Vagina (tissue), 2 donors: ENCODE measurements around the gene GPR158. TPM values are rescaled to one million over a fixed set of nuclear protein-coding genes. Genes with fewer than 3 reads are reported as not detected.

Experiments used
- DNase-seq, 2 donors: peaks; one replicate each; pipeline ENCODE4 v3.0.0-alpha.2; 2017; ENCODE audit errors: extremely low spot score in 2 of 2
- H3K27ac ChIP-seq: fragments of 200-600 bp; sonication (generic); one replicate; pipeline ENCODE4 v1.5.1; 2019
- H3K27me3 ChIP-seq: fragments of 200-600 bp; sonication (generic); one replicate; pipeline ENCODE4 v1.5.1; 2019
- H3K36me3 ChIP-seq, 2 donors: fragments of 200-600 bp; sonication (generic); one replicate each; pipeline ENCODE4 v1.5.1; 2017 to 2019
- H3K4me1 ChIP-seq: fragments of 200-600 bp; sonication (generic); one replicate; pipeline ENCODE4 v1.5.1; 2019
- H3K4me3 ChIP-seq, 2 donors: fragments of 200-600 bp; sonication (generic); 1 replicate in 1 of 2; 2 replicates in 1 of 2; pipeline ENCODE4 v1.5.1; 2016 to 2019
- H3K9me3 ChIP-seq: fragments of 200-600 bp; sonication (generic); one replicate; pipeline ENCODE4 v1.5.1; 2019
- POLR2A ChIP-seq, 2 donors: fragments of 450-650 bp; IDR thresholded peaks; one replicate each; pipeline ENCODE4 v1.6.1; 2017; ENCODE audit warnings: antibody characterized with exemption in 2 of 2, mild to moderate bottlenecking in 2 of 2, moderate library complexity in 2 of 2
- POLR2AphosphoS5 ChIP-seq, 2 donors: sonication (generic); formaldehyde crosslinking; IDR thresholded peaks; one replicate each; pipeline ENCODE4 v1.9.0; 2017; ENCODE audit warnings: antibody characterized with exemption in 2 of 2, mild to moderate bottlenecking in 2 of 2, low read depth in 1 of 2; ENCODE audit not compliant: insufficient read depth in 1 of 2
- intact Hi-C: fragments of 100-400 bp; cut with DNase I; formaldehyde crosslinking; loops from one replicate; pipeline ENCODE4 v1.15.1; 2023
- total RNA-seq: library from RNA; depleted of rRNA; stranded (reverse); fragments of >200 nt; gene quantifications from one replicate; pipeline ENCODE4 v1.2.3, GENCODE V29; 2016
- TF ChIP-seq, protein P1 (sequence below), 3 experiments: fragments of 450-650 bp in 2 of 3; fragments of 200-600 bp in 1 of 3; sonication (generic) in 1 of 3; IDR thresholded peaks; one replicate each; pipeline ENCODE4 v1.5.1; 2017 to 2019; ENCODE audit warnings: antibody characterized with exemption in 3 of 3, mild to moderate bottlenecking in 2 of 3, moderate library complexity in 2 of 3

GPR158 gene
- total RNA-seq, 1 donor from 2014 or later, result 0.49 TPM

DNA sequence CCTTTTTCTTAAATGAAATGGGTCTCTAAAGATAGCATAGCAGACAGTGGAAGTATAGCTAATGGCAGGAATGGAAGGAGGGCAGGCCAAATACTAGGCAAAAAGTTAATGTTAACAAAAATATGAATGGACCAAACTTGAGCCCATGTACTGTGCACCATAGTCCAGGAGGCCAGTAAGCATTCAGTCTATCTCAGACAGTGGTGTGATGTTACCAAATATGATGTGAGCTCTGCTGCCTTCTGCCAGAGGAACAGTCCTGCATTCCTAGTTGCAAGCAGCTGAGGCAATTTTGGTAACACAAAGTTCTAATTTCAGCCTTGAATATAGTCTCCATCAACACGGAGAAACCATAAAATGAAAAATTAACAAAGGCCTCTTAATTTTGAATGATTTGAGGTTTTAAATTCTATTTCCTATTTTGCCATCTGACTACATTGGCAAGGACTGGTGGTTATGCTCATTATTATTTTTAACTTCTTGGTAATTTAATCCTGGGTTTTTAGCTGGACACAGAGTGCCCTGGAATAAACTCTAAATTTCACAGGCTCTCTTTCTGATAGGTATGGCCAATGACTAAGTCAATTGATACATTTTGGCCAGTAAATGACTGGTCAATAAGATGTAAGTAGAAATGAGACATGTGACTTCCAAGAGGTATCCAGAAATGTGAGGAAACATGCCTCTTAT lies 442.2 kb downstream of the GPR158 start:
- intact Hi-C loops, result no loop called here
- TF ChIP-seq, protein P1, sequence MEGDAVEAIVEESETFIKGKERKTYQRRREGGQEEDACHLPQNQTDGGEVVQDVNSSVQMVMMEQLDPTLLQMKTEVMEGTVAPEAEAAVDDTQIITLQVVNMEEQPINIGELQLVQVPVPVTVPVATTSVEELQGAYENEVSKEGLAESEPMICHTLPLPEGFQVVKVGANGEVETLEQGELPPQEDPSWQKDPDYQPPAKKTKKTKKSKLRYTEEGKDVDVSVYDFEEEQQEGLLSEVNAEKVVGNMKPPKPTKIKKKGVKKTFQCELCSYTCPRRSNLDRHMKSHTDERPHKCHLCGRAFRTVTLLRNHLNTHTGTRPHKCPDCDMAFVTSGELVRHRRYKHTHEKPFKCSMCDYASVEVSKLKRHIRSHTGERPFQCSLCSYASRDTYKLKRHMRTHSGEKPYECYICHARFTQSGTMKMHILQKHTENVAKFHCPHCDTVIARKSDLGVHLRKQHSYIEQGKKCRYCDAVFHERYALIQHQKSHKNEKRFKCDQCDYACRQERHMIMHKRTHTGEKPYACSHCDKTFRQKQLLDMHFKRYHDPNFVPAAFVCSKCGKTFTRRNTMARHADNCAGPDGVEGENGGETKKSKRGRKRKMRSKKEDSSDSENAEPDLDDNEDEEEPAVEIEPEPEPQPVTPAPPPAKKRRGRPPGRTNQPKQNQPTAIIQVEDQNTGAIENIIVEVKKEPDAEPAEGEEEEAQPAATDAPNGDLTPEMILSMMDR (IDR thresholded peaks at IDR 0.05), result no peak
- TF ChIP-seq POLR2AphosphoS5 (IDR thresholded peaks at IDR 0.05; ENCODE audit: insufficient read depth in 1 of 2, low read depth in 1 of 2) (no peak), POLR2A (IDR thresholded peaks at IDR 0.05) (no peak)
- DNase-seq, result no peak
- Histone ChIP-seq H3K27ac (no peak overlapping the region), H3K36me3 (no peaks in the 10 kb centered on the region), H3K27me3 (no peaks in the 10 kb centered on the region), H3K4me1 (no peaks in the 10 kb centered on the region), H3K4me3 (no peak overlapping the region), H3K9me3 (no peaks in the 10 kb centered on the region)

DNA sequence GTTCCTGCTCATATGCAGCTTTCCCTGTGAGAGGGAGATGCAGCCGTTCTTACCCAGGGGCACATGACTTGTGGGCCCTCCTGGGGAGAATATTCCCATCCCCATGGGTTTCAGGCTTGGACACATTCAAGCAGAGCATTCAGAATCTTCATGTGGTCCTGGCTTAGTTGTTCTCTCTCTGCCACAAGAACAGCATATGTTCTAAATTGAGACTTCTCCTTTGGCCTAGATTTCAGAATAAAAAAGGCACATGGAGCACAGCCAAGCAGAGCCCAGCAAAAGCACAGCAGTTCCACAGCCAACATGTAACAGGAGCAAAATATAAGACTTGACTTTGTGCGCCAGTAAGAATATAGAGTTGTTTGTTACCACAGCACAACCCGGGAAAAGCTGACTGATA lies 452.8 kb downstream of the GPR158 start:
- Histone ChIP-seq H3K4me1 (no peaks in the 10 kb centered on the region), H3K9me3 (no peaks in the 10 kb centered on the region), H3K27me3 (no peaks in the 10 kb centered on the region), H3K27ac (no peak overlapping the region), H3K4me3 (no peak overlapping the region), H3K36me3 (no peaks in the 10 kb centered on the region)
- intact Hi-C loops, result no loop called here
- TF ChIP-seq POLR2A (IDR thresholded peaks at IDR 0.05) (no peak), POLR2AphosphoS5 (IDR thresholded peaks at IDR 0.05; ENCODE audit: insufficient read depth in 1 of 2, low read depth in 1 of 2) (no peak)
- TF ChIP-seq, protein P1 (IDR thresholded peaks at IDR 0.05), result no peak
- no peak for DNase-seq

DNA sequence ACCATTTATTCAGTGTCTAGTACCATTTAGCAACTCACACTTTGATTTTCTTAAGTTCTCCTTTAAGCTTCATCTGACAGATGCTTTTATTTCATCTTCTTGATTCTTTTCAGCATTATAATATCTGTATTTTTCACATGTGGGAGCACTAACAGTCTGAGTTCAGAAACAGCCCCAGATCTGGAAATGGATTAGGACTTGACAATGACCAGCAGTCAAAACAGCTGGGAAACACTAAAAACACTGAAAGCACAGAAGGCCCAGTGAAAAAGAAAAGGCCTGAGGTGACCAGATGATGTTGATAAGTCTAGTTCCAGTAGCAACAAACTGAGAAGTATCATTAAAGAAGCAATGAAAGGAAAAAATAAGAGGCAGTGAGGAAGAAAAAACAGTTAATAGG lies 454.5 kb downstream of the GPR158 start:
- no peaks in the 10 kb centered on the region for H3K27me3 ChIP-seq
- H3K4me3 ChIP-seq, result no peak overlapping the region
- H3K27ac ChIP-seq, result no peak overlapping the region
- intact Hi-C loops, result no loop called here
- no peaks in the 10 kb centered on the region for H3K36me3 ChIP-seq
- no peaks in the 10 kb centered on the region for H3K9me3 ChIP-seq
- DNase-seq, result no peak
- no peaks in the 10 kb centered on the region for H3K4me1 ChIP-seq
- TF ChIP-seq, protein P1 (IDR thresholded peaks at IDR 0.05), result no peak
- TF ChIP-seq POLR2AphosphoS5 (IDR thresholded peaks at IDR 0.05; ENCODE audit: insufficient read depth in 1 of 2, low read depth in 1 of 2) (no peak), POLR2A (IDR thresholded peaks at IDR 0.05) (no peak)

DNA sequence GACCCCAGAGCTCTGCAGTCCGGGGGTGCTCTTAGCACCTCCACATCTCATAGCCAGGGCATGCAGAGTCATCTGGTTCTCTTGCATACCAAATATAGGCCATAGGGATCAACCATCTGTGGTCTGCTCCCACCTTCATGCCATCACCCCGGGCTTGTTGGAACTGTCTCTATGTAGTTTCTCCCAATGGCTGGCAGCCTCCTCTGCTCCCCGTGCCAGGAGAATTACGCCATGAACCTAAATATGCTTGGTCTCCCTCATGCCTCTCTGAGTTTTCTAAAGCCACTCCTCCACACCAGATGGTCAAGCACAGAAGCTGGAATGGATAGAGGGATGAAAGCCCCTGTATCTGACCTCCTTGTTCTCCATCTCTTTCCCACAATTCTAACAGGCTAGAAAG lies 456.7 kb downstream of the GPR158 start:
- Histone ChIP-seq H3K9me3 (no peaks in the 10 kb centered on the region), H3K27ac (no peak overlapping the region), H3K27me3 (no peaks in the 10 kb centered on the region), H3K4me3 (no peak overlapping the region), H3K4me1 (no peaks in the 10 kb centered on the region), H3K36me3 (no peaks in the 10 kb centered on the region)
- intact Hi-C loops, result no loop called here
- no peak for TF ChIP-seq POLR2AphosphoS5 (IDR thresholded peaks at IDR 0.05; ENCODE audit: insufficient read depth in 1 of 2, low read depth in 1 of 2)
- TF ChIP-seq POLR2A (IDR thresholded peaks at IDR 0.05), result no peak
- TF ChIP-seq, protein P1 (IDR thresholded peaks at IDR 0.05), result no peak
- no peak for DNase-seq

DNA sequence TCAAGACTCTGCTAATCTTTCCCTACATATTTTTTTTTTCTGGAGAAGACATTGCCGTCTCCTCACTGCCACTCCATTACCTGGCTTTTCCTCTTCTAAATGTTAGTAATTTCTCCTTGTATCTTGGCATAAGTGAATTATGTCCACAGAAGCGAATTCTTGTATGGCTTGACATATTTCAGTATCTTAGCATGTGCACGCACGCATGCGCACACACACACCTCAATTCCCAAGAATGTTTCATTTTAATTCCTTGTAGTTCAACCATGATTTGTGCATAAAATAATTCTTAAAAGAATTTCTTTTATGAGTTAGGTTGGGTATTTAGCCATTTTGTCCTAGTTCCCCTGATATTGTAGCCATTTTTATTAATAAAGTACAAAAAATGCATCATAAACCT lies 458.0 kb downstream of the GPR158 start:
- TF ChIP-seq POLR2AphosphoS5 (IDR thresholded peaks at IDR 0.05; ENCODE audit: insufficient read depth in 1 of 2, low read depth in 1 of 2), result no peak
- TF ChIP-seq POLR2A (IDR thresholded peaks at IDR 0.05), result no peak
- no peak for DNase-seq
- no peak overlapping the region for H3K27ac ChIP-seq
- H3K4me3 ChIP-seq, result no peak overlapping the region
- H3K36me3 ChIP-seq, result no peaks in the 10 kb centered on the region
- no peaks in the 10 kb centered on the region for H3K27me3 ChIP-seq
- intact Hi-C loops, result no loop called here
- H3K9me3 ChIP-seq, result no peaks in the 10 kb centered on the region
- no peaks in the 10 kb centered on the region for H3K4me1 ChIP-seq
